ENCODE data around the gene PARP15. TPM values are rescaled to one million over a fixed set of nuclear protein-coding genes. Genes with fewer than 3 reads are reported as not detected.

The PARP15 gene
- total and polyA plus RNA-seq, 2 of the 4 experiments (the other 2 are of a cell fraction) = 0.10 TPM; not detected in 1

Other genes with a start within 250 kb of the PARP15 start
- gene MIX23, start 194.4 kb upstream of the PARP15 start, total RNA-seq (2012; rRNA removed) = 10.0 and 65.8 TPM in 2 replicates
- gene MIX23, start 194.4 kb upstream of the PARP15 start, polyA plus RNA-seq (2012; rRNA removed) = 12.9 and 26.7 TPM in 2 replicates
- 28.9 and 33.9 TPM in 2 replicates for gene FAM162A, start 193.5 kb upstream of the PARP15 start, total RNA-seq (2012; rRNA removed)
- 66.5 and 66.8 TPM in 2 replicates for gene FAM162A, start 193.5 kb upstream of the PARP15 start, polyA plus RNA-seq (2012; rRNA removed)
- gene WDR5B, start 161.6 kb upstream of the PARP15 start, total RNA-seq (2012; rRNA removed) = 5.6 and 9.2 TPM in 2 replicates
- gene WDR5B, start 161.6 kb upstream of the PARP15 start, polyA plus RNA-seq (2012; rRNA removed) = 2.3 and 3.1 TPM in 2 replicates
- gene KPNA1, start 62.7 kb upstream of the PARP15 start, total RNA-seq (2012; rRNA removed) = 53.3 and 112 TPM in 2 replicates
- 27.6 and 30.6 TPM in 2 replicates for gene KPNA1, start 62.7 kb upstream of the PARP15 start, polyA plus RNA-seq (2012; rRNA removed)
- gene PARP9, start 13.3 kb upstream of the PARP15 start, total RNA-seq (2012; rRNA removed) = 7.7 and 8.6 TPM in 2 replicates
- 5.5 and 6.7 TPM in 2 replicates for gene PARP9, start 13.3 kb upstream of the PARP15 start, polyA plus RNA-seq (2012; rRNA removed)
- 7.9 and 8.9 TPM in 2 replicates for gene DTX3L, start 13.3 kb upstream of the PARP15 start, total RNA-seq (2012; rRNA removed)
- 3.0 and 4.1 TPM in 2 replicates for gene DTX3L, start 13.3 kb upstream of the PARP15 start, polyA plus RNA-seq (2012; rRNA removed)
- 23.1 and 28.6 TPM in 2 replicates for gene PARP14, start 103.2 kb downstream of the PARP15 start, total RNA-seq (2012; rRNA removed)
- 6.9 and 9.3 TPM in 2 replicates for gene PARP14, start 103.2 kb downstream of the PARP15 start, polyA plus RNA-seq (2012; rRNA removed)
- 4.4 and 4.8 TPM in 2 replicates for gene HSPBAP1, start 216.2 kb downstream of the PARP15 start, total RNA-seq (2012; rRNA removed)
- 2.5 and 2.6 TPM in 2 replicates for gene HSPBAP1, start 216.2 kb downstream of the PARP15 start, polyA plus RNA-seq (2012; rRNA removed)
- gene SLC49A4, start 217.4 kb downstream of the PARP15 start, total RNA-seq (2012; rRNA removed) = 6.5 and 12.2 TPM in 2 replicates
- gene SLC49A4, start 217.4 kb downstream of the PARP15 start, polyA plus RNA-seq (2012; rRNA removed) = 5.8 and 6.8 TPM in 2 replicates